HG03175 (cell line): Measurements from ENCODE around the gene CDX1.

Source experiments
- ATAC-seq: cut with Tn5 transposase; IDR thresholded peaks from one replicate; pipeline ENCODE4 v1.9.1; 2021; ENCODE audit warnings: mild to moderate bottlenecking, moderate library complexity; ENCODE audit not compliant: unreplicated experiment

The CDX1 gene

GRCh38 chr5:150161242-150162141, 5.1 kb upstream of the CDX1 start:
- ATAC-seq, result peak; percentile 82

- no peak for ATAC-seq
These were observed 4.5 kb upstream of the CDX1 start for GRCh38 chr5:150162142-150162513.

GRCh38 chr5:150163035-150163434, 3.5 kb upstream of the CDX1 start:
- no peak for ATAC-seq

- ATAC-seq, result no peak
These were observed 3.0 kb upstream of the CDX1 start for GRCh38 chr5:150163547-150164059.

GRCh38 chr5:150164211-150164980, 2.2 kb upstream of the CDX1 start:
- ATAC-seq, result no peak

GRCh38 chr5:150166037-150166649, 435 bp upstream of the CDX1 start:
- ATAC-seq, result no peak

GRCh38 chr5:150167512-150167850, 903 bp downstream of the CDX1 start:
- no peak for ATAC-seq

- ATAC-seq, result no peak
These were observed 1.3 kb downstream of the CDX1 start for GRCh38 chr5:150167908-150168307.

- no peak for ATAC-seq
These were observed 2.3 kb downstream of the CDX1 start for GRCh38 chr5:150168864-150169263.

GRCh38 chr5:150172145-150172544, 5.6 kb downstream of the CDX1 start:
- no peak for ATAC-seq

- no peak for ATAC-seq
These were observed 6.0 kb downstream of the CDX1 start for GRCh38 chr5:150172556-150172955.

GRCh38 chr5:150173161-150173560, 6.6 kb downstream of the CDX1 start:
- ATAC-seq, result no peak

- no peak for ATAC-seq
These were observed 7.7 kb downstream of the CDX1 start for GRCh38 chr5:150174285-150174684.

- no peak for ATAC-seq
These were observed 8.5 kb downstream of the CDX1 start for GRCh38 chr5:150175076-150175475.

- peak; percentile 55 for ATAC-seq
These were observed 9.0 kb downstream of the CDX1 start for GRCh38 chr5:150175536-150175935.

GRCh38 chr5:150176745-150177477, 10.3 kb downstream of the CDX1 start:
- ATAC-seq, result no peak

GRCh38 chr5:150177721-150178120, 11.1 kb downstream of the CDX1 start:
- no peak for ATAC-seq

- no peak for ATAC-seq
These were observed 11.7 kb downstream of the CDX1 start for GRCh38 chr5:150178262-150178661.

GRCh38 chr5:150179019-150179620, 12.5 kb downstream of the CDX1 start:
- no peak for ATAC-seq

- ATAC-seq, result no peak
These were observed 13.9 kb downstream of the CDX1 start for GRCh38 chr5:150180241-150181026.
